Skeletal muscle cell (primary cell): ENCODE results near the gene C1GALT1.
A peak's percentile ranks its signal among the peaks of the same experiment; 100 is the strongest.

Source experiments
- DNase-seq: peaks from one replicate; pipeline ENCODE4 v3.0.0-alpha.2; 2010; ENCODE audit warnings: low read depth
- H3K4me3 ChIP-seq: 2 replicates; pipeline ENCODE4 v1.5.1; 2011; ENCODE audit warnings: low read depth, mild to moderate bottlenecking, control low read depth, low read length, moderate library complexity

Gene C1GALT1

DNA sequence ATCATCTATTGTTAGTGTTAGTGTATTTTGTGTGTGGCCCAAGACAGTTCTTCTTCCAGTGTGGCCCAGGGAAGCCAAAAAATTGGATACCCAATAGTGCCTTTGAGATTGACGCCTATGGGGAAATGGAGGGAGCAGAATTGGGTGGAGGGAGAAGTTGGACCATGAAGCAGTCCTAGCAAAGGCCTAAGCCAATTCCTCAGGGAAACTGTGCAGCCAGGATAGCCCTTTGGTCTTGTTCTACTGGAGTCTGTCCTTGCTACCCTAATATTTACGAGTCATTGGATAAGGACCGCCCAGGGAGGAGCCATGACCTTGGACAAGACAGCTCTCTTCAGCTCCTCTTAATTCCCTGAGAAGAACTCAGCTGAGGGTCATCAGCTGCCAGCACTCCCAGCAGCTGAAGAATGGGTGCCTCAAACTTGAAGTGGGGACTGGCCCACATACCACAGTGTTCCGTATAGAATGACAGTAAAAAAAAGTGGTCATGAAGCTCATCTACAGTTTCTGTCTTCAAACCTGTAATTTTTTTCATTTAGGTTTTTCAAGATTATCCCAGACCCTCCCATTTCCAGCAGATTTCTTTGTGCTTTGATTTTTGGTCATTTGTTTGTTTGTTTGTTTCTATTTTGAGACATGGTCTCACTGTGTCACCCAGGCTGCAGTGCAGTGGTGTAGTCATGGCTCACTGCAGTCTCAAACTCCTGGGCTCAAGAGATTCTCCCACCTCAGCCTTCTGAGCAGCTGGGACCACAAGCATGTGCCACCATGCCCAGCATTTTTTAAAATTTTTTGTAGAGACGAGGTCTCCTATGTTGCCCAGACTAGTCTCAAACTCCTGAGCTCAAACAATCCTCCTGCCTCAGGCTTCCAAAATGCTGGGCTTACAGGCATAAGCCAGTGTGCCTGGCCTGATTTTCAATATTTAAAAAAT lies 81.2 kb downstream of the C1GALT1 start:
- DNase-seq = no peak
- no peak overlapping the region for H3K4me3 ChIP-seq

DNA sequence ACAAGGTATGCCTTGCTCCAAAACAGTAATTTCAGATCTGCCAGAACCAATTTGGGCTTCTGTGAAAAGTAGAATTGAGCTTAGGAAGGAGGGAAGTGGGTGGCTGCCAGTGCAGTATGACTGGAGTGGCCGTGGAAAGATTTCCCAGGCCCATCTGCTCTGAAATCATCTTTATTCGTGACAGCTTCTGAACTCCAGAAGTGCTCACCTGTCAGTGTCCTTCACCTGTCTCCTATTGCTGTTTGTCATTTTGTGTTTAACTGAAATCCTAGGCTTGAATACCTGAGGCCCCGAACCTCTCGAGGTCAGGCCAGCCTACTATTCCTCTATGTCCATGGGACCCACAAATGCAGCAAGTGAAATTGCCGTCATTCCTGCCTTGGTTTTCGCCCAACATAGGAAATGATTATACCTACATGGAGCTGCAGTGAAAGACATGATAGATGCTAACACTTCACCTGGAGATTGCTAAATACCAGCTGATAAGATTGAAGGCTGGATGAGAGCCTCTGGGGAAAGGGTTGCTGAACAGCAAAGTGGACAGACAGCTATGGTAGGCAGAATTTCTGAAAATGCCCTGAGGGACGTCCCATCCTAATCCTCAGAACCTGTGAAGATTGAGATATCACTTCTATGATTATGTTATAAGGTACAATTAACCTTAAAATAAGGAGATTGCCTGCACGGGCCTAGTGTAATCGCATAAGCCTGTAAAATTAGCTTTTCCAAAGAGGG lies 82.1 kb downstream of the C1GALT1 start:
- no peak overlapping the region for H3K4me3 ChIP-seq
- DNase-seq = no peak

DNA sequence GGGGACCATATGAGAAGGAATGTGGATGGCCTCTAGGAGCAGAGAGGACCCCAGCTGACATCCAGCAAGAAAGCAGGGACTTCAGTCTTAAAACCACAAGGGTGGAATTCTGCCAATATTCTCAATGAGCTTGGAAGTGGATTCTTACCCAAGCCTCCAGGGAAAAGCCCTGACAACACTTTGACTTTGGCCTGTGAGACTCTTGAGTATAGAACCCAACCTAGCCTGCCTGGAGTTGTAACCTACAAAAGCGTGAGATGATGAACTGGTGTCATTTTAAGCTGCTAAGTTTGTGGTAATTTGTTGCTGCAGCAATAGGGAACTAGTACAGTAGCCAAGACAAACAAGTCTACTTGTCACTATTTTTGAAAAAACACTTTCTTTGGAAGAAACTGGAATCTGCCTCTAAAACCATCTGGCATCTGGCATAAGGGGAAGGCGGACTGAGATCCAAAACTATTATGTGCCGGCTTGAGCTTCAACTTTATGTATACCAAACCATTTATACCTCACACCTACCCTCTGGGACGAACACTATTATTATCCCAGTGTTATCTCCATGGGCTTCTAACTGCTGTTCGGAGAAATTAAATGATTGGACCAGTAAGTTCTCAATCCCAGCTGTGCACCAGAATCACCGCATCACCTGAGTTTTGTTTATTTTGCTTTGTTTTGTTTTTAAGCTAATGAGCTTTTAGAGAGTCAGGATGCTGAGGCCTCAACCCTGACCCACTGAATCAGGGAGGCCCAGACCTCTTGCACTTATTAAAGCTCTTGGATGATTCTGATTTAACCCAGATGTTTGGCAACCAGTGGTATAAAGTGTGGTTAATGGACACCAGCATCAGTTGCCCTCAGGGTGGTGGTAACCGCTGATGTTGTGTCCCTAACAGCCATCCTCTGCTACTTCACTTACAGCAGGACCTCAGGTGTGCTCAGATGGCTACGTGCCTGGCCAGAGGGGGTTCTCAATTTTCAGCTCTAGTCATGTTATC lies 83.0 kb downstream of the C1GALT1 start:
- peak; percentile 54 for DNase-seq

GRCh38 chr7:7266257-7266881 lies 84.0 kb downstream of the C1GALT1 start:
- no peak overlapping the region for H3K4me3 ChIP-seq
- no peak for DNase-seq

More for the DNA sequence above, 83.0 kb downstream of the C1GALT1 start:
- no peak overlapping the region for H3K4me3 ChIP-seq

DNA sequence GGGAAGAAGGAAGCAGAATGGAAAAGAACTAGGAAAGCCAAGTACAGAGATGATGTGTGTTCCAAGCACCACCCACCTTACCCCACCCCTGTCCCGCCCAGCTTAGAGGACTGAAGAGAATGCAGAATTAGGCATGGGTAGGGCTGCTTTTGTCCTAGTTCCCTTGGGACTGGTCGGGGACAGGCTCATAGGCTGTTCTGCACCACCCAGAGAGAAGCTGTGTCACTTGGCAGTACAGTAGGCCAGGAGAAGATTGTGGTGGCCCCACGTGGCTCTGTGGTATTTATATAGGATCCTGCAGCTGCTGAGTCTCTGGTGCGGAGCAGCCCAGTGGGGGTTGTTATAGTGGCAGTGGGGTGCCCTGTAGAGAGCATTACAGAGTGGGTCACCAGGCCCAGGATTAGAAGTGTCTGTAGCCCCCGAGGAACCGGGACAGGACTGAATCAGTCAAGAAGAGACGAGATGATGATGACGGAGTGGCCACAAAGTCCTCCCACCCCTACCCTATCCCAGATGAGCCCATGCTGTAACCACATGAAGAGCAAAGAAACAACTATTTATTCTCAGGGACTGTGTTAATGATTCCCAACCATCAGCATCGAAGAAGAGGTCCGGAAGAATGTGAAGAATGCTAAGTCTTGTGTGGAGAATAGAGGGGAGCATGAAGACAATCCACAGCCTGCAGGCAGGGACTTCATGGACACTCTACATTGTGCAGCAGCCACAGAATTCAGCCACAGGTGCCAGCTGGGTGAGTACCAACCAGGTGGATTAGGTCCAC lies 88.9 kb downstream of the C1GALT1 start:
- H3K4me3 ChIP-seq = no peak overlapping the region
- DNase-seq = no peak

DNA sequence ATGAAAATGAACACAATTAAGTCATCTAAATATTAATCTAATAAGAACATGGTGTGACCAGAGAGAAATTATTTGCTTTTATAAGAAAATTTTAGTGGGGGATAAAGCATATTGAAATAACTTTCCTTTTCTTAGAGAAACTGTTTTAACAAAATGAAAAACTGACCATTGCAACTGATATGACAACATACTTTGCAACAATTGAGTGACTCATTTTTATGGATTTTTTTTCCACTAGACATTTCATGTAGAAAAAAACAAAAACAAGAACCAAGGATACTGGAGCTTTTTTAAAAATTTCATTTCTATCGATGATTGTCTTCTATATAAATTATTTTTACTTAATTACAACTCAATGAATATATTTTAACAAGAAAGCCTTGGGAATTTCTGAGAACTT lies 90.0 kb downstream of the C1GALT1 start:
- no peak overlapping the region for H3K4me3 ChIP-seq
- no peak for DNase-seq

DNA sequence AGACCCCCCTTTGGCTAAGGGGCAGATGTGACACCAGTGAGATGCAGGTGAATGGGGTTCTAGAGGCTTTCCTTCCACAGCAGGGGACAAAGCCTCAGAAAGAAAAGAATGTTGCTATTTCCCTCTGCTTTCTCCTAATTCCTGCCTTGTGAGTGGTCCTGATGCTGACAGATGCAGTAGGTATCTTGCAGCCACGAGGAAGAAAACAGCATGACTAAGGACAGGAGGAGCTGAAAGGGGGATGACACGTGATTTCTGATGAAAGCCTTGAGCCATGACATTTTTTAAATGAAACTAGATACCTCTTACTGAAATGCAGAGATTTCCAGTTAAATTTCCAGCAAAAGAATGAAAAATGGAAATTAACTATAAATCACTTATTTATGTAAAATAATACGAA lies 92.4 kb downstream of the C1GALT1 start:
- no peak overlapping the region for H3K4me3 ChIP-seq
- no peak for DNase-seq

DNA sequence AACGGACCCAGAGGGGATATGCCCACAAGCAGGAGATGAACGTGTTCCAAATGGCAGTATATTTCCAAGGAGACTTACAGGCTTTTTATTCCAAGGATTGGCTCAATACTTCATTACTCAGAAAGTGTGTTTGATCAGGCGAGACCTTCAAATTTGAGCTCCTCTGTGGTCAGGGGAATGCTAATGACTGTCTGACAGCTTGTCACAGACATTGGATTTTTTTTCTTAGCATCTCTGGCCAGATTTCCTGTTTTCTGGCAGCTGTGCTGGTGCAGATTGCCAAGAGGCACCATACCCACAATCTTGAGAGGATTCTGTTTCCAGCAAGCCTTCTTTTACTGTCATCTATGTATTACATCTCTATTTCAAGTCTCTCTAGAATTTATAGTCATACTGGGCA lies 93.8 kb downstream of the C1GALT1 start:
- DNase-seq = no peak
- no peak overlapping the region for H3K4me3 ChIP-seq

DNA sequence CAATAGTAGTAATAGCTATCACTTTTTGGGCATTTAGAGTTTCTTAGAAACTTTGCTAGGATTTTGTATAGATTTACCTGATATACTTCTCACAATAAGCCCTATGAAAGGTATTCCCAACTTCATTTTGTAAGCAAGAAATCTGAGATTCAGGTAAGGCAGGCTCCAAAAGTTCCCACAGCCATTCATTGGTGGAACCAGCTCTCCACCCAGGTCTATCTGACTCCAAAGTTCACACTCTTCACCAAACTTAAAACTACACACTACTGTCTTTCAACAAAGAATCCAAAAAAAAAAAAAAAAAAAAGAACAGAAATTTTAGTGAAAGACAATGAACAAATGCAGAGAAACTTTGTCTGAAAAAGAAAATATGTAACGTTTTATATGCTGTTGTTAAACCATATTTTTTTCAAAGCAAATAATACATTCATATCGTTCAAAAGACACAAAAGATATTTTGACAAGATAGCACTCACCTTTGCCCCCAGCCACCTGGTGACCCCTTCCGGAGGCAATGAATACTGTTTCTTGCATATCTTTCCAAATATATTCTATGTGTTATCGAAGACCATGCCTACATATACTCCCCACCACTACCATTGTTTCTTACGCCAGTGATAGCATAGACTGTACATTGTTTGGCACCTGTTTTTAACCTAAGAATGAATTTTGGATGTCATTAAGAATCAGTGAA lies 108.2 kb downstream of the C1GALT1 start:
- no peak for DNase-seq
- H3K4me3 ChIP-seq = no peak overlapping the region

DNA sequence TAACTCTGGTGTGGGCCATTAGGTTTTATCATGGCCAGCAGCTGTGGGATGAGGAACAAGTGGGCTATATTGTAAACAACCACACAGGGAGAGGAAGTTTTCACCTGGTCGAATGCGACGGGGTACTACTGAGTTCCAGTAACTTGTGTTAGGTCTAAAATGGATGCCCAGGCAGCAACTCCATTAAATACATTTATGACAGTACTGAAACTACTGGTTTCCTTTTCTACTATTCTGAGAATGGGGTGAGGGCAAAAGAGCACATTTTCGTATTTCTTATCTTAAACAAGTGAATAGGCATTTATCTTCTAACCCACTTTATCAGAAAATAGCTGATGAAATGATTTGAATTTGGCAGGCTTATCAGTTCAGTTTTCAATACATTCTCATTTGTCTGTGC lies 109.7 kb downstream of the C1GALT1 start:
- no peak overlapping the region for H3K4me3 ChIP-seq

GRCh38 chr7:7292608-7293007 lies 110.3 kb downstream of the C1GALT1 start:
- DNase-seq = no peak
- H3K4me3 ChIP-seq = no peak overlapping the region

More for the DNA sequence above, 109.7 kb downstream of the C1GALT1 start:
- DNase-seq = no peak

- DNase-seq = no peak
These were observed 110.7 kb downstream of the C1GALT1 start for GRCh38 chr7:7293092-7293491.

GRCh38 chr7:7294911-7295310 lies 112.6 kb downstream of the C1GALT1 start:
- DNase-seq = no peak
- no peak overlapping the region for H3K4me3 ChIP-seq

More at GRCh38 chr7:7293092-7293491, 110.7 kb downstream of the C1GALT1 start:
- H3K4me3 ChIP-seq = no peak overlapping the region
